HEK293T (cell line): ENCODE measurements around the gene PRKCB.

Source experiments
- SUZ12 ChIP-seq: fragments of 450-650 bp; IDR thresholded peaks from 2 replicates; pipeline ENCODE4 v1.6.1; 2016; ENCODE audit warnings: mild to moderate bottlenecking
- TF ChIP-seq, protein P1 (sequence below): fragments of 450-650 bp; IDR thresholded peaks from 2 replicates; pipeline ENCODE4 v1.6.1; 2016

DNA sequence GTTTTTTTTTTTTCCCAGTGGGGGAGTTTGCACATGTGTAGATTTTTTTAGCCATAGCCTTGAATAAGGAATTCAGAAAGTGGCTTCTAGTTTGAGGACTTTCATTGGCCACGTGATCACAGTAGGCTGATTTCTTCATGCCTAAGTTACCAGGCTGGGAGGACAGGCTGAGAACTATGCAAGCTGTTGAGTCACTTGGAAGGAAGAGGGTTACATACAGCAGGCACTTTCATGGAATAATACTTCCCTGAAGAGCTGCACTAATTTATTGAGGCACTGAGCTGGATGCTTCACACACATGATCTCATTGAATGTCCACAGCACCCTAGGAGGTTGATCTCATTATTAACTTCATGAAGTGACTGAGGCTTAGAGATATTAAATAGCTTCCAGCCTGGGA, 22.8 kb downstream of the PRKCB start:
- TF ChIP-seq SUZ12 = no peak
- TF ChIP-seq, protein P1, sequence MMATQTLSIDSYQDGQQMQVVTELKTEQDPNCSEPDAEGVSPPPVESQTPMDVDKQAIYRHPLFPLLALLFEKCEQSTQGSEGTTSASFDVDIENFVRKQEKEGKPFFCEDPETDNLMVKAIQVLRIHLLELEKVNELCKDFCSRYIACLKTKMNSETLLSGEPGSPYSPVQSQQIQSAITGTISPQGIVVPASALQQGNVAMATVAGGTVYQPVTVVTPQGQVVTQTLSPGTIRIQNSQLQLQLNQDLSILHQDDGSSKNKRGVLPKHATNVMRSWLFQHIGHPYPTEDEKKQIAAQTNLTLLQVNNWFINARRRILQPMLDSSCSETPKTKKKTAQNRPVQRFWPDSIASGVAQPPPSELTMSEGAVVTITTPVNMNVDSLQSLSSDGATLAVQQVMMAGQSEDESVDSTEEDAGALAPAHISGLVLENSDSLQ = no peak
